Measurements from ENCODE around the gene CDC42BPA.

CDC42BPA gene

GRCh38 chr1:227185291-227185690 lies 133.0 kb downstream of the CDC42BPA start:
- TF ChIP-seq NFRKB (IDR thresholded peaks at IDR 0.05) (no peak), SP1 (IDR thresholded peaks at IDR 0.05) (no peak), L3MBTL2 (conservative IDR thresholded peaks at IDR 0.05) (no peak), TARDBP (IDR thresholded peaks at IDR 0.05) (no peak), CTBP1 (IDR thresholded peaks at IDR 0.05; ENCODE audit: borderline replicate concordance) (no peak), PKNOX1 (IDR thresholded peaks at IDR 0.05) (no peak), FOXA1 (IDR thresholded peaks at IDR 0.05) (no peak), ELF4 (IDR thresholded peaks at IDR 0.05) (no peak), BHLHE40 (IDR thresholded peaks at IDR 0.05; ENCODE audit: borderline replicate concordance) (no peak), SUZ12 (IDR thresholded peaks at IDR 0.05) (no peak), FOXM1 (IDR thresholded peaks at IDR 0.05; ENCODE audit: borderline replicate concordance) (no peak), LEF1 (IDR thresholded peaks at IDR 0.05; ENCODE audit: borderline replicate concordance) (no peak), FOXK2 (IDR thresholded peaks at IDR 0.05) (no peak), ZNF384 (IDR thresholded peaks at IDR 0.05) (no peak), HDGF (IDR thresholded peaks at IDR 0.05; ENCODE audit: borderline replicate concordance) (no peak), ARNT (IDR thresholded peaks at IDR 0.05) (no peak)
- ChIA-PET CTCF (interaction anchor here (0.6 kb wide), 1 partner anchor 554 kb away, joined by 3 read pairs; no protein-coding TSS in a partner anchor), POLR2A (no interaction called here)
- DNase-seq (ENCODE audit: extremely low spot score), result no peak

GRCh38 chr1:227182012-227182411 lies 136.3 kb downstream of the CDC42BPA start:
- POLR2A ChIA-PET, result no interaction called here
- TF ChIP-seq SUZ12 (IDR thresholded peaks at IDR 0.05) (no peak), HDGF (IDR thresholded peaks at IDR 0.05; ENCODE audit: borderline replicate concordance) (no peak), ARNT (IDR thresholded peaks at IDR 0.05) (no peak), BHLHE40 (IDR thresholded peaks at IDR 0.05; ENCODE audit: borderline replicate concordance) (no peak), NFRKB (IDR thresholded peaks at IDR 0.05) (no peak), PKNOX1 (IDR thresholded peaks at IDR 0.05) (no peak), FOXM1 (IDR thresholded peaks at IDR 0.05; ENCODE audit: borderline replicate concordance) (no peak), FOXK2 (IDR thresholded peaks at IDR 0.05) (no peak)
- DNase-seq (ENCODE audit: extremely low spot score), result no peak
- CTCF ChIA-PET, result no interaction called here

GRCh38 chr1:227175611-227176010 lies 142.7 kb downstream of the CDC42BPA start:
- ChIA-PET CTCF (no interaction called here), POLR2A (no interaction called here)
- DNase-seq (ENCODE audit: extremely low spot score), result no peak
- TF ChIP-seq BHLHE40 (IDR thresholded peaks at IDR 0.05; ENCODE audit: borderline replicate concordance) (no peak), SP1 (IDR thresholded peaks at IDR 0.05) (no peak), LEF1 (IDR thresholded peaks at IDR 0.05; ENCODE audit: borderline replicate concordance) (no peak), SUZ12 (IDR thresholded peaks at IDR 0.05) (no peak), FOXA1 (IDR thresholded peaks at IDR 0.05) (no peak), FOXM1 (IDR thresholded peaks at IDR 0.05; ENCODE audit: borderline replicate concordance) (no peak), NFRKB (IDR thresholded peaks at IDR 0.05) (no peak), TARDBP (IDR thresholded peaks at IDR 0.05) (no peak)

- ChIA-PET CTCF (no interaction called here), POLR2A (no interaction called here)
- DNase-seq (ENCODE audit: extremely low spot score), result no peak
- TF ChIP-seq SP1 (IDR thresholded peaks at IDR 0.05) (no peak), ELF4 (IDR thresholded peaks at IDR 0.05) (no peak), LEF1 (IDR thresholded peaks at IDR 0.05; ENCODE audit: borderline replicate concordance) (no peak), SUZ12 (IDR thresholded peaks at IDR 0.05) (no peak), NFRKB (IDR thresholded peaks at IDR 0.05) (no peak), BHLHE40 (IDR thresholded peaks at IDR 0.05; ENCODE audit: borderline replicate concordance) (no peak), HDGF (IDR thresholded peaks at IDR 0.05; ENCODE audit: borderline replicate concordance) (no peak), FOXK2 (IDR thresholded peaks at IDR 0.05) (no peak), TARDBP (IDR thresholded peaks at IDR 0.05) (no peak), ZNF384 (IDR thresholded peaks at IDR 0.05) (no peak), CTBP1 (IDR thresholded peaks at IDR 0.05; ENCODE audit: borderline replicate concordance) (no peak), PKNOX1 (IDR thresholded peaks at IDR 0.05) (no peak)
These were observed 144.1 kb downstream of the CDC42BPA start for GRCh38 chr1:227174164-227174563.

- DNase-seq (ENCODE audit: extremely low spot score), result no peak
- TF ChIP-seq CTBP1 (IDR thresholded peaks at IDR 0.05; ENCODE audit: borderline replicate concordance), result no peak
- TF ChIP-seq L3MBTL2 (conservative IDR thresholded peaks at IDR 0.05), result no peak
- no peak for TF ChIP-seq FOXK2 (IDR thresholded peaks at IDR 0.05)
- TF ChIP-seq SUZ12 (IDR thresholded peaks at IDR 0.05), result no peak
- no peak for TF ChIP-seq NFRKB (IDR thresholded peaks at IDR 0.05)
- TF ChIP-seq PKNOX1 (IDR thresholded peaks at IDR 0.05), result no peak
- TF ChIP-seq FOXA1 (IDR thresholded peaks at IDR 0.05), result no peak
- no peak for TF ChIP-seq ZNF384 (IDR thresholded peaks at IDR 0.05)
- no peak for TF ChIP-seq ELF4 (IDR thresholded peaks at IDR 0.05)
- TF ChIP-seq TARDBP (IDR thresholded peaks at IDR 0.05), result no peak
- TF ChIP-seq HDGF (IDR thresholded peaks at IDR 0.05; ENCODE audit: borderline replicate concordance), result no peak
- no peak for TF ChIP-seq FOXM1 (IDR thresholded peaks at IDR 0.05; ENCODE audit: borderline replicate concordance)
- no peak for TF ChIP-seq SP1 (IDR thresholded peaks at IDR 0.05)
- no peak for TF ChIP-seq ARNT (IDR thresholded peaks at IDR 0.05)
- TF ChIP-seq LEF1 (IDR thresholded peaks at IDR 0.05; ENCODE audit: borderline replicate concordance), result no peak
- POLR2A ChIA-PET, result no interaction called here
- CTCF ChIA-PET, result interaction anchor here (0.7 kb wide), 1 partner anchor 71 kb away, joined by 10 read pairs; no protein-coding TSS in a partner anchor
These were observed 147.7 kb downstream of the CDC42BPA start for GRCh38 chr1:227170361-227171166.
